Measurements from ENCODE around the gene LDB2.
"Not testable (repeated sequence)": the region's sequence is repeated elsewhere in the genome, so short reads cannot be mapped to it uniquely, and the experiment has no call there.

LDB2 gene

GRCh38 chr4:16544869-16545268 is 353.6 kb downstream of the LDB2 start:
- no peak for DNase-seq (ENCODE audit: low read depth)

GRCh38 chr4:16544251-16544721 is 354.2 kb downstream of the LDB2 start:
- no peak for DNase-seq (ENCODE audit: low read depth)

GRCh38 chr4:16537926-16538325 is 360.5 kb downstream of the LDB2 start:
- no peak for DNase-seq (ENCODE audit: low read depth)

- peak; percentile 82 for DNase-seq (ENCODE audit: low read depth)
These were observed 366.0 kb downstream of the LDB2 start for GRCh38 chr4:16532240-16532970.

- DNase-seq (ENCODE audit: low read depth) = no peak
These were observed 367.5 kb downstream of the LDB2 start for GRCh38 chr4:16530688-16531635.

GRCh38 chr4:16524911-16525554 is 373.4 kb downstream of the LDB2 start:
- peak; percentile 40 for DNase-seq (ENCODE audit: low read depth)

- no peak for DNase-seq (ENCODE audit: low read depth)
These were observed 374.0 kb downstream of the LDB2 start for GRCh38 chr4:16524406-16524805.

- DNase-seq (ENCODE audit: low read depth) = not testable (repeated sequence)
These were observed 374.9 kb downstream of the LDB2 start for GRCh38 chr4:16523526-16523925.

GRCh38 chr4:16521156-16521915 is 377.1 kb downstream of the LDB2 start:
- DNase-seq (ENCODE audit: low read depth) = no peak

- DNase-seq (ENCODE audit: low read depth) = peak; percentile 64
These were observed 381.5 kb downstream of the LDB2 start for GRCh38 chr4:16516796-16517439.

- DNase-seq (ENCODE audit: low read depth) = no peak
These were observed 384.6 kb downstream of the LDB2 start for GRCh38 chr4:16513876-16514275.

- DNase-seq (ENCODE audit: low read depth) = no peak
These were observed 389.5 kb downstream of the LDB2 start for GRCh38 chr4:16508968-16509367.

GRCh38 chr4:16505726-16506125 is 392.7 kb downstream of the LDB2 start:
- no peak for DNase-seq (ENCODE audit: low read depth)

GRCh38 chr4:16505267-16505666 is 393.2 kb downstream of the LDB2 start:
- no peak for DNase-seq (ENCODE audit: low read depth)

GRCh38 chr4:16503421-16504100 is 394.9 kb downstream of the LDB2 start:
- no peak for DNase-seq (ENCODE audit: low read depth)

- no peak for DNase-seq (ENCODE audit: low read depth)
These were observed 399.5 kb downstream of the LDB2 start for GRCh38 chr4:16498978-16499377.

- DNase-seq (ENCODE audit: low read depth) = peak; percentile 61
These were observed 401.9 kb downstream of the LDB2 start for GRCh38 chr4:16496501-16496900.

- DNase-seq (ENCODE audit: low read depth) = no peak
These were observed 405.6 kb downstream of the LDB2 start for GRCh38 chr4:16492872-16493271.

- DNase-seq (ENCODE audit: low read depth) = no peak
These were observed 409.2 kb downstream of the LDB2 start for GRCh38 chr4:16489226-16489625.

GRCh38 chr4:16488084-16488483 is 410.4 kb downstream of the LDB2 start:
- no peak for DNase-seq (ENCODE audit: low read depth)

- DNase-seq (ENCODE audit: low read depth) = no peak
These were observed 413.7 kb downstream of the LDB2 start for GRCh38 chr4:16484711-16485110.
